Heart left ventricle (tissue), 13 donors: ENCODE measurements around the gene HUNK.

Experiments
- POLR2A ChIP-seq, 2 donors: fragments of 450-650 bp; IDR thresholded peaks; one replicate each; pipeline ENCODE4 v1.6.1; 2017; ENCODE audit warnings: antibody characterized with exemption in 2 of 2, mild to moderate bottlenecking in 2 of 2, moderate library complexity in 2 of 2
- TF ChIP-seq, protein P1 (sequence below), 12 donors: fragments of 200-600 bp; sonication (generic) in 4 of 12; IDR thresholded peaks; one replicate each; pipeline versions ENCODE4 v1.5.0 to v1.8.0; 2018 to 2022; ENCODE audit warnings: antibody characterized with exemption in 12 of 12, mild to moderate bottlenecking in 5 of 12
- donor health status: ischemic (EF 13 %, LVEDD 7.1; RV severe dilation, severe dysfunction).
- donor health status: DM: no; HTN: yes; CAD: no.
- donor health status: DM: no; HTN: no; CAD: no.
- donor health status: ischemic (EF 25% LVEDD 6.9; RV normal size, moderate dysfunction).
- donor health status: ischemic (EF 25% LVEDD 5.7; RV mildly dilated, moderate dysfunction).
- donor health status: ischemic (EF 35%, LVEDD 5.7; RV mildly dilated, moderate dysfunction).
- donor health status: nonischemic (EF 11% LVEDD 7.7; RV severe dilation, severe dysfunction).
- donor health status: DM: yes; HTN: yes; CAD: no.
- donor health status: PGD.
- donor health status: ischemic (EF 29% LVEDD 5.4; RV normal size, mild dysfunction).
- donor health status: nonischemic (EF 23%, LVEDD 6.1; RV moderate dilation, normal function).

DNA sequence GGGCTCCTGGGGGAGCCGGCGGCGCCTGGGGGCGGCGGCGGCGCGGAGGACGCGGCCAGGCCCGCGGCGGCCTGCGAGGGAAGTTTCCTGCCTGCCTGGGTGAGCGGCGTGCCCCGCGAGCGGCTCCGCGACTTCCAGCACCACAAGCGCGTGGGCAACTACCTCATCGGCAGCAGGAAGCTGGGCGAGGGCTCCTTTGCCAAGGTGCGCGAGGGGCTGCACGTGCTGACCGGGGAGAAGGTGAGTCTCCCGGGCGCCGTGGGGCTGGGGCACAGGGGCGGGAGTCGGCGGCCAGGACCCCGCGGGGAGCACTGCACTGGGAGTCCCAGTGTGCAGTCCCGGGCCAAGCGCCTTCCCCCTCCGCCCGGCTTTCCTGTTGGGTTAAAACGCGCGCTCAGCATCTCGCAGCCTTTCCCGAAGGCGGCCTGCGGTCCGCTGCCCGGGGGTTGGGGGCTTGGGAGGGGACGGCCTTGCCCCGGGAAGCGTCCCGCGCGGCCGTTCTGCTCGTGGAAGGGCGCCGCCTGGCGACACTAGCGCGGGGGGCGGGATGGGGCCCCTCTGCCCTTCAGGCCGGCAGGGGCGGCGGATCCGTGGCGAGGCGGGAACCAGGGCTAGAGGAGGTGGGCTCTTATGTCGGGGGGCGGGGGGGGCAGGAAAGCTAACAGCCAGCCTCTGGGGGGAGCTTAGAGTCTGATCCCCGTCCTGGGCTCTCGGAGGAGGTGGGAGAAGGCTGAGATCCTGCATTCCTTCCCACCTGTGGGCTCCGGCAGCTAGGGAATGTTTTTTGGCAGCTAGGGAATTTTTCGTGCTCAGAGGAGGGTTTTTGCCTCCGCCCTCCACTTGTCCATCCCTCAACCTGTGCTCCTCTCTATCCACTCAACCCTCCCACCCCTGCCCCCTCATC is 1.1 kb downstream of the HUNK start:
- TF ChIP-seq POLR2A (IDR thresholded peaks at IDR 0.05) = no peak
- TF ChIP-seq, protein P1, sequence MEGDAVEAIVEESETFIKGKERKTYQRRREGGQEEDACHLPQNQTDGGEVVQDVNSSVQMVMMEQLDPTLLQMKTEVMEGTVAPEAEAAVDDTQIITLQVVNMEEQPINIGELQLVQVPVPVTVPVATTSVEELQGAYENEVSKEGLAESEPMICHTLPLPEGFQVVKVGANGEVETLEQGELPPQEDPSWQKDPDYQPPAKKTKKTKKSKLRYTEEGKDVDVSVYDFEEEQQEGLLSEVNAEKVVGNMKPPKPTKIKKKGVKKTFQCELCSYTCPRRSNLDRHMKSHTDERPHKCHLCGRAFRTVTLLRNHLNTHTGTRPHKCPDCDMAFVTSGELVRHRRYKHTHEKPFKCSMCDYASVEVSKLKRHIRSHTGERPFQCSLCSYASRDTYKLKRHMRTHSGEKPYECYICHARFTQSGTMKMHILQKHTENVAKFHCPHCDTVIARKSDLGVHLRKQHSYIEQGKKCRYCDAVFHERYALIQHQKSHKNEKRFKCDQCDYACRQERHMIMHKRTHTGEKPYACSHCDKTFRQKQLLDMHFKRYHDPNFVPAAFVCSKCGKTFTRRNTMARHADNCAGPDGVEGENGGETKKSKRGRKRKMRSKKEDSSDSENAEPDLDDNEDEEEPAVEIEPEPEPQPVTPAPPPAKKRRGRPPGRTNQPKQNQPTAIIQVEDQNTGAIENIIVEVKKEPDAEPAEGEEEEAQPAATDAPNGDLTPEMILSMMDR (IDR thresholded peaks at IDR 0.05) = peak; percentile 39 to 63 (median 51)
